GM19397 (cell line): Measurements from ENCODE around the gene GSDMA.

ENCODE experiments used
- ATAC-seq: cut with Tn5 transposase; IDR thresholded peaks from one replicate; pipeline ENCODE4 v1.9.1; 2021; ENCODE audit warnings: mild to moderate bottlenecking, moderate library complexity; ENCODE audit not compliant: unreplicated experiment

GSDMA gene

GRCh38 chr17:39954876-39955275 lies 7.9 kb upstream of the GSDMA start:
- ATAC-seq = no peak

GRCh38 chr17:39955726-39956225 lies 7.0 kb upstream of the GSDMA start:
- no peak for ATAC-seq

- no peak for ATAC-seq
Observed at GRCh38 chr17:39960524-39961041, 2.2 kb upstream of the GSDMA start.

- no peak for ATAC-seq
Observed at GRCh38 chr17:39963829-39964228, 1.0 kb downstream of the GSDMA start.

- no peak for ATAC-seq
Observed at GRCh38 chr17:39965017-39965699, 2.4 kb downstream of the GSDMA start.

GRCh38 chr17:39966771-39967170 lies 4.0 kb downstream of the GSDMA start:
- ATAC-seq = no peak

GRCh38 chr17:39968761-39969160 lies 6.0 kb downstream of the GSDMA start:
- no peak for ATAC-seq

- ATAC-seq = no peak
Observed at GRCh38 chr17:39969375-39969774, 6.6 kb downstream of the GSDMA start.

- no peak for ATAC-seq
Observed at GRCh38 chr17:39970157-39970692, 7.4 kb downstream of the GSDMA start.

GRCh38 chr17:39971076-39971603 lies 8.3 kb downstream of the GSDMA start:
- ATAC-seq = no peak

- no peak for ATAC-seq
Observed at GRCh38 chr17:39972271-39972670, 9.5 kb downstream of the GSDMA start.

GRCh38 chr17:39973496-39973895 lies 10.7 kb downstream of the GSDMA start:
- no peak for ATAC-seq

- ATAC-seq = no peak
Observed at GRCh38 chr17:39974433-39974832, 11.6 kb downstream of the GSDMA start.

- ATAC-seq = no peak
Observed at GRCh38 chr17:39975801-39976200, 13.0 kb downstream of the GSDMA start.

- no peak for ATAC-seq
Observed at GRCh38 chr17:39979016-39979670, 16.3 kb downstream of the GSDMA start.

GRCh38 chr17:39979893-39980350 lies 17.1 kb downstream of the GSDMA start:
- peak; percentile 9 for ATAC-seq

GRCh38 chr17:39980351-39981206 lies 17.8 kb downstream of the GSDMA start, which contains the start of gene PSMD3:
Gene PSMD3, plus strand, starts transcription at chr17:39980807. Its CDS starts 164 bp downstream, at chr17:39980971.
- ATAC-seq = peak; percentile 94

- ATAC-seq = no peak
Observed at GRCh38 chr17:39981207-39981741, 18.5 kb downstream of the GSDMA start.

- no peak for ATAC-seq
Observed at GRCh38 chr17:39981766-39982375, 19.1 kb downstream of the GSDMA start.
